Rectal smooth muscle tissue (tissue), 1 donor: ENCODE measurements around the gene KCNT1.

ENCODE experiments used
- H3K27ac ChIP-seq: one replicate; pipeline ENCODE4 v1.7.0; 2013; ENCODE audit warnings: low read depth, low read length, inconsistent platforms
- H3K27me3 ChIP-seq: one replicate; pipeline ENCODE4 v1.7.0; 2013; ENCODE audit warnings: low read length; ENCODE audit not compliant: control insufficient read depth, insufficient read depth
- H3K36me3 ChIP-seq: one replicate; pipeline ENCODE4 v1.7.0; 2013; ENCODE audit warnings: low read length; ENCODE audit not compliant: control insufficient read depth, insufficient read depth
- H3K4me1 ChIP-seq: one replicate; pipeline ENCODE4 v1.7.0; 2013; ENCODE audit warnings: low read length; ENCODE audit not compliant: control insufficient read depth, insufficient read depth
- H3K4me3 ChIP-seq: one replicate; pipeline ENCODE4 v1.7.0; 2013; ENCODE audit warnings: low read length
- H3K9ac ChIP-seq: one replicate; pipeline ENCODE4 v1.7.0; 2013; ENCODE audit warnings: low read length

Gene KCNT1

DNA sequence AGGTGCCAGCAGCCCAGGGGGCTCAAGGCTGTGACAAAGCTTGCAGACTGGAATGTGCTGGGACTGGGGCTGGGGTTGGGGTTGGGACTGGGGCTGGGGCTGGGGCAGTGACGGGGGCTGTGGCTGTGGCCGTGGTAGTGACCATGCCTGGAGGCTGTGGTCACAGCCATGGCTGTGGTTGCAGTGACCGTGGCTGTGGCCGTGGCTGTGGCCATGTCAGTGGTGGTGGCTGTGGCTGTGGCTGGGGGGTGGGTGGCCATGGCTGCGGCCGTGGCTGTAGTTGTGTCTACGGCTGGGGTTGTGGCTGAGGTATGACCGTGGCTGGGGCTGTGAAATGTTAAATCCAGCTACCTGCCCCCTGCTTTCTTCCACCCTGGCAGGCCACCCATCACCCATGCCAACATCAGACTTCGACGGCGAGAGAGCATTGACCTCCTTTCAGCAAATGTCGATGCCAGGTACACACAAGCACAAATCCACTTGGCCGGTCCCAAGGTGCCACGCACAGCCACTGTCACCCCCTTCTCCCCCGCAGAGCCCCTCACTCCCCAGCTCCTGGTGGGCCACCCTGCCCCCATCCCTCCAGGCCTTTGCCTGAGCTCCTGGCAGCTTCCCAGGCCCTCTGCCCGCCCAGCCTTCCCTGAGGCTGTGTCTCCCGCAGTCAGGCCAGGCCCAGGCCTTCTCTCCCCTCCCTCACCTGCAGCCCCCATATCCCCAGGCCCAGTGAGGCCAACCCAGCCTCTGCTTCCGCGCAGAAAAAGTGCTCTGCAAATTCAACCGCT is 23.6 kb upstream of the KCNT1 start:
- Histone ChIP-seq H3K4me3 (no peak overlapping the region), H3K9ac (no peak overlapping the region), H3K27me3 (no peaks in the 10 kb centered on the region), H3K4me1 (no peaks in the 10 kb centered on the region), H3K36me3 (no peaks in the 10 kb centered on the region), H3K27ac (no peak overlapping the region)

DNA sequence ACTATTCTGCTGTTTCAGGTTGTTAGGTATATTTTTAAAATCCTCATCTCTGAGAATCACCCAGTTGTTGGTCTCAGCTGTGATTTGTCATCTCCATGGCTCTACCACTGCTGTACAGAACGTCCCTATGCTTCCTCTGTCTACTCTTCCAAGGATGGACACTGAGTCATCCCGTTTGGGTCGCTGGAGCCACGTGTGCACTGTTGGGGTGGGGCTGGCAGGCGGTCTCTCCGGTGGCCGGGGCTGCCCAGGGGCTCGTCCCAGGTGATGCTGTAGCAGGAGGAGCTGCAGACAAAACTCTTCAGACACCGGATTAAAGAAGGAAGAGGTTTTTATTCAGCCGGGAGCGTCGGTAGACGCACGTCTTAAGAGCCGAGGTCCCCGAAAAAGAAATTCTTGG is 21.9 kb upstream of the KCNT1 start:
- peaks cover 5% of the 10 kb centered on the region for H3K27me3 ChIP-seq
- H3K4me1 ChIP-seq = no peaks in the 10 kb centered on the region
- no peaks in the 10 kb centered on the region for H3K36me3 ChIP-seq
- H3K9ac ChIP-seq = no peak overlapping the region
- H3K4me3 ChIP-seq = no peak overlapping the region
- H3K27ac ChIP-seq = no peak overlapping the region

DNA sequence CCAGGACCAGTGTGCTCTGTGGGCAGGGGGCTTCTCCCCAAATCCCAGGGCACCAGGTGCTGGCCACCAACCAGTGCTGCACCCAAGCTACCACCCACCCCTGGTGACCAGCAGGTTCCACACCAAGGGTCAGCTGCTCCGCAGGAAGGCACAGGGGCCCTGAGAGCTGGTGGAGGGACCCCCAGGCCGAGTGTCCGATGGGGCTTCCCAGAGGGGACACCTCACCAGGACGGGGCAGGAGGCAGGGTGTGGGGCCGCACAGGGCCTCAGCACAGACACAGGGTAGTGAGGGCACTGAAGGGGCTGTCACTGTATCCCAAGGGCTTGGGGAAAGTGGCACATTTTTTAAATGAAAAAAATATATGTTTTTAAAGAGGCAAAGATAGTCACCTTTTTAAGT is 20.8 kb upstream of the KCNT1 start:
- H3K4me1 ChIP-seq = no peaks in the 10 kb centered on the region
- peaks cover 5% of the 10 kb centered on the region for H3K27me3 ChIP-seq
- no peak overlapping the region for H3K27ac ChIP-seq
- no peak overlapping the region for H3K9ac ChIP-seq
- H3K36me3 ChIP-seq = no peaks in the 10 kb centered on the region
- no peak overlapping the region for H3K4me3 ChIP-seq

DNA sequence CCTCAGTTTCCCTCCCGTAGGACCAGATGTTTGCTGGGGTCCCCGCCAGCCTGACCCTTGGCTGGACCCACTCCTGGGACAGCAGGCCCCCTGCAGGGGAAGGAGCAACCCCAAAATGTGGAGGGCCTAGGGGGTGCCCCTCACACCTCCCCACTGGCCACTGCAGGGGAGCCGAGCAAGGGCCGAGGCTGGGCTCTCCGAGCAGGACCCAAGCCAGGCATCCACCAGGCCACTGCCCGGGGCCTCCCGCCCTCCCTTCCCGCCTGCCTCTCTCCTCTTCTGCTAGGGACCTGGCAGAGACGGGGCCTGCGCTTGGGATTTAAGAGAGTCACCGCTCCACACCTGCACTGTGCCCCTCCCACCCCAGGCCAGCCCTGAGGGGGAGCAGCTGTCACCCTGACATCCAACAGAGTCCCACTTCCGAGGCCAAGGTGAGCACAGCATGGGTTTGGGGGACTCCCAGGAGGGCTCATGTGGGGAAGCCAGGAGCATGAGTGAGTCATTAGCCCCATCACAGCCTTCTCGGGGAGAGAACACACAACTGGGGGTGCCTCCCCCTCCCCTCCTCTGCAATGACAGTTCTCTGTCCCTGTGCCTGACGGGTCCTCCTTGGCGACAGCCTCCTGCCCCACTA is 18.5 kb upstream of the KCNT1 start:
- H3K27ac ChIP-seq = no peak overlapping the region
- no peaks in the 10 kb centered on the region for H3K36me3 ChIP-seq
- H3K9ac ChIP-seq = no peak overlapping the region
- H3K4me1 ChIP-seq = no peaks in the 10 kb centered on the region
- peaks cover 5% of the 10 kb centered on the region for H3K27me3 ChIP-seq
- no peak overlapping the region for H3K4me3 ChIP-seq

DNA sequence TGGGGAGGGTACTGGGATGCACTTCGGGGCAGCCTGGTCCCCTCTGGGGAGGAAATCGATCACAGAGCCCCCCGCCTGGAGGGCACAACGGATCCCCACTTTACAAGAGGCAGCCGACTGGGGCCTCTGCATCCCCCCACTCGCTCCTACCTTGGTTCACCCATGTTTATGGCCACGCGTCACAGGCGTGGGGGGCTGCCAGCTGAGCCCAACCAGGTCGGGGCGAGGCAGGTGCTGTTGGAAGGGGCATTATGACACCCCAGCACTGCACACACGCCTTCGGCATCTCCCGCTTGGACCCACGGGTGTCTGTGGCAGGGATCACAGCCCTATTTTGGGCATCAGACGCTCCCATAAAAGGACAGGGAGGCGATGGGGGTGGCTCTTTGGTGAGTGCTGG is 17.3 kb upstream of the KCNT1 start:
- H3K9ac ChIP-seq = no peak overlapping the region
- no peak overlapping the region for H3K27ac ChIP-seq
- H3K4me1 ChIP-seq = no peaks in the 10 kb centered on the region
- H3K4me3 ChIP-seq = no peak overlapping the region
- peaks cover 5% of the 10 kb centered on the region for H3K27me3 ChIP-seq
- H3K36me3 ChIP-seq = no peaks in the 10 kb centered on the region

DNA sequence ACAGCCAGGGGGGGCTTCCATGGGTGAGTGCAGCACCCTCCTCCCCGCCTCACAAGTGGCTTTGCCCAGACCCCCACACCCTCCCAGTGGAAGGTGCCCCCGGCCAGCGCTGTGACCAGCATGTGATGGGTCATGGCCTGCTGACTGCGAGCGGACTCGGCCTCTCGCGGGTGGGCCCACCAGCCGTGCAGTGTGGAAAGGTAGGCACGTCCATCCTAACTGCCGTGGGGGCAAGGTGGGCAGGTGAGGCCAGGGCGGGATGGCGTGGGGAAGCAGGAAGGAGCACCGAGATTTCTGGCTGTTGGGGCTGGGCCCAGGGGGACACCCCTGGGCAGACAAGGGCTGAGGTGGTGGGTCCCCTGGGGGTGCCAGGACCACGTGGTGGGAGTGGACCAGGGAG is 14.8 kb upstream of the KCNT1 start:
- peaks cover 5% of the 10 kb centered on the region for H3K27me3 ChIP-seq

DNA sequence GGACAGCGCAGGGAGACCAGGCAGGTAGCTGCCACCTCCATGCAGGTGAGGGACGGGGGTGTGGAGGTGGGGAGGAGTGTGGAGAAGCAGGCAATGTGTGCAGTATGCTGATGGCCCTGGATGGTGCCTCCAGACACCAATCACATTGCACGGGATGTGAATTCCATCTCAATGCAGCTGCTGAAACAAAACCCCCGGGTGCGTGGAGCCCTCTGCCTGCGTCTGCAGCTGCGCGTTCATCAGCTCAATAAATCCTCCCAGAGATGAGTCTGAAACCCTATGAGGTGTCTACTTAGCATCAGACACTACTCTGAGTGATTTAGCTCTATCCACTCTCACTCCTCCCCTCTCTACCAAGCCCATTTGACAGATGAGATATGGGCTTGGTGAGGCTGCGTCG is 13.0 kb upstream of the KCNT1 start:
- Histone ChIP-seq H3K27me3 (peaks cover 3% of the 10 kb centered on the region), H3K9ac (no peak overlapping the region), H3K27ac (no peak overlapping the region), H3K4me1 (no peaks in the 10 kb centered on the region), H3K4me3 (no peak overlapping the region), H3K36me3 (no peaks in the 10 kb centered on the region)

More for the DNA sequence above, 14.8 kb upstream of the KCNT1 start:
- Histone ChIP-seq H3K4me3 (no peak overlapping the region), H3K27ac (no peak overlapping the region), H3K36me3 (no peaks in the 10 kb centered on the region), H3K4me1 (no peaks in the 10 kb centered on the region), H3K9ac (no peak overlapping the region)

DNA sequence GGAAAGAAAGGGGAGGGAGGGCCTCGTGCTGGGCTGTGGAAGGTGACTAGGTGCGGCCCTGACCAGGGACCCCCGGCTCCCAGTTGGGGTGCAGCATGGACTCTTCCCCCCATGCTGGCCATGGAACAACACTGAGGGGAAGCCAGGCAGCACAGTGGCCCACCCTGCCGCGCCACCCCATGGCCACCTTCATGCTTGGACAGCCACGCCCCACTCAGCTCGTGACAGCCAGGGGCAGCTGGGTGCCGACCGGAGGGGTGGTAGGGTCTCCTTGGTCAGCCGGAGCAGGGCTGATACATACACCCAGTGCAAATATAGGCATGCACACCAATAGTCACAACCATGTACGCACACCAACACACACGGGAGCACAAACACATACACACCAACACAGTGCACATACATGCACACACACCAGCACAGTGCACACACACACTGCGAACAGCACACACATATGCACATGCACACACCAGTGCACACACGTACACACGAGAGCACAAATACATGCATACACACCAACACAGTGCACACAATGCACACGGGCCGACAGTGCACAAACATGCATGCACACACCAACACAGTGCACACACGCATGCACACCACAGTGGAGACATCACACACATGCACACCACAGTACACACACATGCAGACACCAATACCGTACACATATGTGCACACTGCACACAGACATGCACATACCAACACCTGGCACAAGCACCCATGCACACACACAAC is 11.0 kb upstream of the KCNT1 start:
- H3K9ac ChIP-seq = no peak overlapping the region
- H3K36me3 ChIP-seq = no peaks in the 10 kb centered on the region
- no peak overlapping the region for H3K4me3 ChIP-seq
- H3K27me3 ChIP-seq = no peaks in the 10 kb centered on the region
- no peaks in the 10 kb centered on the region for H3K4me1 ChIP-seq
- no peak overlapping the region for H3K27ac ChIP-seq

DNA sequence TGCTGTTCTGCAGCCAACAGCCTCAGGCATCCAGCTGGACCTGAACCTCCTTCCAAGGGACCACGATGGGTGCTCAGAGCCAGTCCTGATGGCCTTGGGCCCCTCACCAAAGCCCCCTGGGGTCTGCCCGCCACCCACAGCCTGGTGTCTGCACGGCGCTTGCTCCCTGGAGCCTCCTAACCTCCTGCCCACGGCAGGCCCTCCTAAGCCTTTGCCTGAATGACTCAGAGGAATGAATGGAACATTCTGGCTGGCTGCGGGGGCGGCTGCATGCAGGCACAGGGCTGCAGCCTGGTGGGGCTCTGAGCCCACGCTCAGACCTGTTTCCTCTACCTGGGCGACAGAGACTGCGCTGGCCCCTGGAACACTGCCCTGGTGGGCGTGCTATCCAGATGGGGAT is 9.6 kb upstream of the KCNT1 start:
- H3K27me3 ChIP-seq = no peaks in the 10 kb centered on the region
- H3K27ac ChIP-seq = no peak overlapping the region
- H3K4me1 ChIP-seq = no peaks in the 10 kb centered on the region
- no peaks in the 10 kb centered on the region for H3K36me3 ChIP-seq
- H3K9ac ChIP-seq = no peak overlapping the region
- H3K4me3 ChIP-seq = no peak overlapping the region

DNA sequence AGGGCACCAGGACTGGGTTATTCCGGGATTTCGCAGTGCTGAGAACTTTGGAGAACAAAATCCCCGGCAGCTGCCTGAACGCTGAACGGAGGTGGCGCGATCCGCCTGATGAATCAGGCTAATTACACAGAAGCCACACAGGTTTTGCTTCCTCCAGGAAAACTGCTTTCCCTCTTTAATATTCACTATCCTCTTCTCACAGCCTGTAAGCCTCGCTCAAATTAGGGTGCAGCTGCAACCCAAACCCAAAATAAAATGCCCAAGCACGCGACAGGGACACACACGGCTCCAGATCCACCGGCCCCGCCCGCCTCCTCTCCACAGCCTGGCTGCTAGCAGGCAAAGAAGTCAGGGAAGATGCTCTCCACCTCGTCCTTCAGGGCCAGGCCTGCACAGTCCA is 8.7 kb upstream of the KCNT1 start:
- Histone ChIP-seq H3K27ac (no peak overlapping the region), H3K27me3 (no peaks in the 10 kb centered on the region), H3K4me3 (no peak overlapping the region), H3K36me3 (no peaks in the 10 kb centered on the region), H3K9ac (no peak overlapping the region), H3K4me1 (no peaks in the 10 kb centered on the region)

DNA sequence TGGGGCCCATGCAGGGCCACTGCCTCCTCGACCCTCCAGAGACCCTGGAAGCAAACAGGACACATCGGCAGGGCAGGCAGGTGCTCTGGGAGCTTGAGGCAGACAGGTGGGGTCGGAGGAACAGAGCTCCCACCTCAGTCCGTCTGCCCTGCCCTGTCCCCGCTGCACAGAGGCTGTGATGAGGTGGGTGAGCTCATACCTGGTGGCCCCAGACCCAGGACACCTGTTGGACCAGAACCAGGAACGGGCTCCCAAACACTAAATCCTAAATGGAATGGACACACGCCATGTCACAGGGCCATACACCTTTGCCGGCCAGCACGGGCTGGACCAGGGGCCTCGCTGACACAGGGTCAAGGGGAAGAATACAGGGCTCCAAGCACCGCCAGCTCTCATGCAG is 8.2 kb upstream of the KCNT1 start:
- Histone ChIP-seq H3K27me3 (no peaks in the 10 kb centered on the region), H3K9ac (no peak overlapping the region), H3K36me3 (no peaks in the 10 kb centered on the region), H3K4me1 (no peaks in the 10 kb centered on the region), H3K4me3 (no peak overlapping the region), H3K27ac (no peak overlapping the region)

DNA sequence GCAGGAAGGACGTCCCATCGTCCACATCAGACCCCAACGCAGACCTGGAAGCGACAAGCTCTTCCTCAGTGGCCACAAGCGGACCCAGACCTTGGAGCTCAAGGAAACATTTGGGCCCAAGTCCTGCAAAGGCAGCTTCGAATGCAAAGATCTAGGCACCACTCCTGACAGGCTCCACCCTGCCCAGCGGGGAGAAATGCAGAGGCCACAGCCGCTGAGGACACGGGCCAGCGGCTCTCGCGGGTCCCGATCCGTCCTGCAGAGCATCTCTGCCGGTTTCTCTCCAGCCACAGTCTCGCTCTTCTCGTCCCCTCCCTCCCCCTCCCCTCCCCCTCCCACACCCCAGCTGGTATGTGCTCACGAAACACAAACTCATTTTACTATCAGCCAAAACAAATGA is 7.6 kb upstream of the KCNT1 start:
- Histone ChIP-seq H3K36me3 (no peaks in the 10 kb centered on the region), H3K9ac (no peak overlapping the region), H3K4me1 (no peaks in the 10 kb centered on the region), H3K4me3 (no peak overlapping the region), H3K27me3 (no peaks in the 10 kb centered on the region), H3K27ac (no peak overlapping the region)
